Small intestine (tissue), 16 donors: ENCODE data around the gene PATE1. TPM values are rescaled to one million over a fixed set of nuclear protein-coding genes. Genes with fewer than 3 reads are reported as not detected.
"Not testable (repeated sequence)": the region's sequence is repeated elsewhere in the genome, so short reads cannot be mapped to it uniquely, and the experiment has no call there.

Experiments used
- DNase-seq, 2 donors: peaks; one replicate each; pipeline versions ENCODE4 v3.0.0 to v3.0.0-alpha.2; 2013
- FAIRE-seq: peaks from 2 replicates; lab custom pipeline; 2012; peaks lifted over from hg19 to GRCh38; lab: Jason Lieb, UNC
- H3K27ac ChIP-seq, 3 donors: one replicate each; pipeline ENCODE4 v1.5.1; 2013; ENCODE audit warnings: low read length in 2 of 3, mild to moderate bottlenecking in 2 of 3, control low read depth in 1 of 3, inconsistent platforms in 1 of 3, low read depth in 1 of 3, moderate library complexity in 1 of 3
- H3K27me3 ChIP-seq, 3 donors: one replicate each; pipeline ENCODE4 v1.6.1; 2013; ENCODE audit warnings: low read length in 3 of 3, inconsistent platforms in 1 of 3; ENCODE audit not compliant: control insufficient read depth in 3 of 3, insufficient read depth in 3 of 3
- H3K36me3 ChIP-seq, 3 donors: one replicate each; pipeline ENCODE4 v1.6.1; 2013; ENCODE audit warnings: low read length in 3 of 3, inconsistent platforms in 1 of 3, low read depth in 1 of 3, mild to moderate bottlenecking in 1 of 3, moderate library complexity in 1 of 3; ENCODE audit not compliant: control insufficient read depth in 3 of 3, insufficient read depth in 2 of 3
- H3K4me1 ChIP-seq, 3 donors: one replicate each; pipeline ENCODE4 v1.6.1; 2013; ENCODE audit warnings: low read length in 2 of 3, inconsistent platforms in 1 of 3, low read depth in 1 of 3, mild to moderate bottlenecking in 1 of 3, moderate library complexity in 1 of 3; ENCODE audit not compliant: control insufficient read depth in 3 of 3, insufficient read depth in 2 of 3
- H3K4me3 ChIP-seq, 3 donors: one replicate each; pipeline ENCODE4 v1.5.1; 2013; ENCODE audit warnings: low read length in 3 of 3, control low read depth in 1 of 3, inconsistent platforms in 1 of 3, low read depth in 1 of 3, mild to moderate bottlenecking in 1 of 3, moderate library complexity in 1 of 3
- H3K9me3 ChIP-seq, 2 donors: one replicate each; pipeline ENCODE4 v1.6.1; 2013; ENCODE audit warnings: low read depth in 1 of 2, low read length in 1 of 2; ENCODE audit not compliant: control insufficient read depth in 2 of 2, insufficient read depth in 1 of 2
- WGBS, 3 donors: extraction: QIAGEN DNeasy Blood & Tissue Kit; methylation state at CpG; one replicate each; pipeline ENCODE4 v1.1.7; 2013; 5-methylcytosine and 5-hydroxymethylcytosine counted together
- long read RNA-seq, 10 donors: transcript quantifications; one replicate each; lab custom pipeline, GENCODE V29; 2026
- polyA plus RNA-seq, 4 donors: library from polyadenylated mRNA; stranded (reverse) in 3 of 4; unstranded in 1 of 4; fragments of 200-250 nt in 3 of 4; fragments of 120-200 nt in 1 of 4; gene quantifications; one replicate each; pipeline versions ENCODE4 v1.2.1 to v1.2.3, GENCODE V29; 2013
- donor health status: healthy with polysubstance abuse.
- donor health status: control.
- donor health status: control.
- donor health status: Bipolar disorder and iron deficiency.
- donor health status: healthy.

Gene PATE1, protein sequence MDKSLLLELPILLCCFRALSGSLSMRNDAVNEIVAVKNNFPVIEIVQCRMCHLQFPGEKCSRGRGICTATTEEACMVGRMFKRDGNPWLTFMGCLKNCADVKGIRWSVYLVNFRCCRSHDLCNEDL
- polyA plus RNA-seq: not detected
- long read RNA-seq, donor 1: 0 reads
- long read RNA-seq, donor 2: 0 reads
- long read RNA-seq, donor 3: 0 reads
- long read RNA-seq, donor 4: 0 reads
- long read RNA-seq, donor 5: 0 reads
- long read RNA-seq, donor 6: 0 reads
- long read RNA-seq, donor 7: 0 reads
- long read RNA-seq, donor 8: 0 reads
- long read RNA-seq, donor 9: 0 reads
- long read RNA-seq, donor 10: 0 reads

GRCh38 chr11:125745979-125746378 lies at the start of gene PATE1:
Gene PATE1 (plus strand): TSS chr11:125746279. CDS start chr11:125746305, 26 bp downstream.
- H3K27me3 ChIP-seq: no peaks in the 10 kb centered on the region
- no peak for FAIRE-seq
- H3K9me3 ChIP-seq: no peaks in the 10 kb centered on the region
- H3K36me3 ChIP-seq: no peaks in the 10 kb centered on the region
- 80 to 83% (median 81%) methylated on average over 3 of the region's 3 CpGs for WGBS, 3 donors
- no peaks in the 10 kb centered on the region for H3K4me1 ChIP-seq
- DNase-seq: no peak
- H3K4me3 ChIP-seq: no peak within 1 kb of the TSS
- H3K27ac ChIP-seq: no peak within 1 kb of the TSS

GRCh38 chr11:125701018-125701610 lies 45.0 kb upstream of the PATE1 start:
- Histone ChIP-seq H3K36me3 (no peaks in the 10 kb centered on the region), H3K4me3 (no peak overlapping the region), H3K27ac (no peak overlapping the region), H3K27me3 (peaks cover 0 to 3% (median 0%) of the 10 kb centered on the region in 3 donors), H3K4me1 (no peaks in the 10 kb centered on the region), H3K9me3 (no peaks in the 10 kb centered on the region)
- DNase-seq (no peak), FAIRE-seq (no peak)
- WGBS, 3 donors: 71 to 74% (median 74%) methylated on average over 6 of the region's 6 CpGs

- Histone ChIP-seq H3K36me3 (no peaks in the 10 kb centered on the region), H3K27me3 (peaks cover 0 to 3% (median 0%) of the 10 kb centered on the region in 3 donors), H3K9me3 (no peaks in the 10 kb centered on the region), H3K4me1 (no peaks in the 10 kb centered on the region), H3K27ac (no peak overlapping the region), H3K4me3 (no peak overlapping the region)
- FAIRE-seq (no peak), DNase-seq (no peak)
- WGBS, 3 donors: 42 to 54% (median 50%) methylated on average over 6 of the region's 6 CpGs
Observed at GRCh38 chr11:125701858-125702621, 44.0 kb upstream of the PATE1 start.

- not testable (repeated sequence) for H3K27ac ChIP-seq, H3K4me1 ChIP-seq, H3K9me3 ChIP-seq, H3K27me3 ChIP-seq, DNase-seq, FAIRE-seq, H3K4me3 ChIP-seq, H3K36me3 ChIP-seq
- WGBS, 3 donors: 91 to 94% (median 94%) methylated on average over 15 to 24 of the region's 24 CpGs
Observed at GRCh38 chr11:125704686-125705085, 41.4 kb upstream of the PATE1 start.

GRCh38 chr11:125720781-125721180 lies 25.3 kb upstream of the PATE1 start:
- DNase-seq (no peak), FAIRE-seq (no peak)
- Histone ChIP-seq H3K9me3 (no peaks in the 10 kb centered on the region), H3K27me3 (no peaks in the 10 kb centered on the region), H3K36me3 (no peaks in the 10 kb centered on the region), H3K4me1 (no peaks in the 10 kb centered on the region), H3K4me3 (no peak overlapping the region), H3K27ac (no peak overlapping the region)
- WGBS, 3 donors: 75 to 87% (median 81%) methylated on average over 6 of the region's 6 CpGs

DNA sequence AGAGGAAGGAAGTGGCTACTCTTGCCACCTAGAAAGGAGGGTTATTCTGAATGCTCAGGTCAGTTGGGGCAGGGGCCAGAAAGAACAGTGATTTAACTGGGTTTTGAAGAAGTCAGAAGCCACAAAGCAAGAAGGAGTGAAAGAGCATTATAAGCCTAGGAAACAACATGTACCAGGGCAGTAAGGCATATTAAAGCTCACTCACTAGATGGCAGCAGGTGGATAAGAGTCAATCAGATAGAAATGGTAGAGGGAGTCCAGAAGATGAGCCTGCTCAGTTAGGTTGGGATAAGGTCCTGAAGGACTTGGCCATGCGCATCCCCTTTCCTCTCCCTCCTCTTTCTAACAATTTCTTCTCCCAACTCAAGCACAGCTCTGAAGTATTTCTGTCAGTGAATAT lies 22.0 kb upstream of the PATE1 start:
- no peak for FAIRE-seq
- 76 to 100% (median 85%) methylated on average over 1 of the region's 1 CpG for WGBS, 3 donors

DNA sequence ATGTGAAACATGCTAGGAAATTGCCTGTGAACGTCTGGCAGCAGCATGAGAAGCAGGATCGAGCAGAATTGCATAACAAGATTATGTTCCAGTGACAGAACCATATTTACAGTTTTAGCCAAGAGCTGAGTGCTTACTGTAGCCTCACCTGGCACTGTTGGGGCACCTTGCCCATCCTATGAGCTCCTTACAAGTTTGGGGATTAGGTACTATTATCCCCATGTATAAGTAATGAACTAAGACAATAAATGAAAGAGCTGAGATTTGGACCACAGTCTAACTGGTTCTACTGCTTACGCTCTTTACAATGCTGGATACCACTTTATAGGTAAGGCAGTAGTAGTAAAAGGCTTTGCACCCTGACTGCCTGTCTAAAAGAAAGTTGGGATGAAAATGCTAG lies 17.1 kb upstream of the PATE1 start:
- no peak overlapping the region for H3K4me3 ChIP-seq
- peaks cover 0 to 3% (median 0%) of the 10 kb centered on the region in 3 donors for H3K27me3 ChIP-seq
- 60 to 73% (median 70%) methylated on average over 3 of the region's 3 CpGs for WGBS, 3 donors
- no peak overlapping the region for H3K27ac ChIP-seq
- DNase-seq (no peak), FAIRE-seq (no peak)
- no peaks in the 10 kb centered on the region for H3K9me3 ChIP-seq
- no peaks in the 10 kb centered on the region for H3K4me1 ChIP-seq
- H3K36me3 ChIP-seq: no peaks in the 10 kb centered on the region

More for the DNA sequence above, 22.0 kb upstream of the PATE1 start:
- no peaks in the 10 kb centered on the region for H3K4me1 ChIP-seq
- H3K9me3 ChIP-seq: no peaks in the 10 kb centered on the region
- DNase-seq: no peak
- no peaks in the 10 kb centered on the region for H3K36me3 ChIP-seq
- no peak overlapping the region for H3K4me3 ChIP-seq
- H3K27ac ChIP-seq: no peak overlapping the region
- H3K27me3 ChIP-seq: no peaks in the 10 kb centered on the region

DNA sequence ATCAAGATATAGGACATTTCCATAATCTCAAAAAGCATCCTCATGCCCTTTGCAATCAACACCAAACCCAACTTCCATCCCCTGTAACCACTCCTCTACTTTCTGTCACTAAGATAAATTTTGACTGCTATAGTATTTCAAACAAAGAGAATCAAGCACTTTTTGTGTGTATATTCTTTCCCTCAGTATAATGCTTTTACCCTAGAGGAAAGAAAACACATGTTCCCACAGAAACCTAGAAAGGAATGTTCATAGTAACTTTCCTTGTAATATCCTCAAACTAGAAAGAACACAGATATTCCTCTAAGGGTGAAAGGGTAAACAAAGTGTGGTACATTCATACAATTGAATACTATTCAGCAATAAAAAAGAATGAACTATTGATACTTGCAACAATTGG lies 5.5 kb upstream of the PATE1 start:
- H3K27me3 ChIP-seq: no peaks in the 10 kb centered on the region
- no peaks in the 10 kb centered on the region for H3K4me1 ChIP-seq
- no peaks in the 10 kb centered on the region for H3K36me3 ChIP-seq
- no peak overlapping the region for H3K4me3 ChIP-seq
- FAIRE-seq (no peak), DNase-seq (no peak)
- H3K9me3 ChIP-seq: no peaks in the 10 kb centered on the region
- no peak overlapping the region for H3K27ac ChIP-seq
